ENCODE data around the gene SEMA3D. TPM values are rescaled to one million over a fixed set of nuclear protein-coding genes. Genes with fewer than 3 reads are reported as not detected.
A peak's percentile ranks its signal among the peaks of the same experiment; 100 is the strongest.

The SEMA3D gene
- polyA plus RNA-seq, 1 donor = 57.7 TPM

- peak; percentile 40 for DNase-seq
Observed at GRCh38 chr7:85125651-85126131, 61.2 kb downstream of the SEMA3D start.

- peak; percentile 53 for DNase-seq
Observed at GRCh38 chr7:85125176-85125575, 61.7 kb downstream of the SEMA3D start.

DNA sequence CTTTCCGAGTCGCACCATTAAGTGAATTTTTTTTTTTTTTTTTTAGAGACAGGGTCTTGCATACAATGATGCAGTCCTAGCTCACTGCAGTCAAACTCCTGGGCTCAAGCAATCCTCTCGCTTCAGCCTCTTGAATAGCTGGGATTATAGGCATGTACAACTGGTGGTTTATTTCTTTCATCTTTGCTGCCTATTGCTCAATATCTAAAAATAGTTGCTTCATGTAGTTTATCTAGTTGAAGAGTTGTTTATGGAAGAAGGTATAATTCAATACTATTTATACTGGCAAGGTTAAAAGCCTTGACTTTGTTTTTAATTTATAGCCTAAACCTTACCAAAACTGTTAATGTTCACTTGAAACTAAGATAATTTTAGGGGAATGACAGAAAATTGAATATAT lies 66.9 kb downstream of the SEMA3D start:
- no peak for DNase-seq

DNA sequence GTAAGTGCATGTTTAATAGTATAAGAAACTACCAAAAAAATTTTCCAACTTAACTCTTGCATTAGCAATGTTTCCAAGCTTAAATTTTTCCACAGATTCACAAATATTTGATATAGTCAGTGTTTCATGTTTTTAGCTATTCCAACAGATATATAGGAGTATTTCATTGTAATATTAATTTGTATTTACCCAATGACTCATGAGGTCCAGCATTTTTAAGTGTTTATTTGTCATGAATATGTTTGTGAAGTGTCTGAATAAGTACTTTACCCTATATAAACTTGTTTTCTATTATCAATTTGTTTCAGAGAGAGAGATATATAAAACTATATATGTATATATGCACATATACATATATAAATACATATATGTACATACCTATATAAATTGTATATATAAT lies 71.0 kb downstream of the SEMA3D start:
- no peak for DNase-seq

- no peak for DNase-seq
Observed at GRCh38 chr7:85115006-85115405, 71.8 kb downstream of the SEMA3D start.

- no peak for DNase-seq
Observed at GRCh38 chr7:85114342-85114741, 72.5 kb downstream of the SEMA3D start.

- DNase-seq = no peak
Observed at GRCh38 chr7:85111761-85112160, 75.1 kb downstream of the SEMA3D start.

DNA sequence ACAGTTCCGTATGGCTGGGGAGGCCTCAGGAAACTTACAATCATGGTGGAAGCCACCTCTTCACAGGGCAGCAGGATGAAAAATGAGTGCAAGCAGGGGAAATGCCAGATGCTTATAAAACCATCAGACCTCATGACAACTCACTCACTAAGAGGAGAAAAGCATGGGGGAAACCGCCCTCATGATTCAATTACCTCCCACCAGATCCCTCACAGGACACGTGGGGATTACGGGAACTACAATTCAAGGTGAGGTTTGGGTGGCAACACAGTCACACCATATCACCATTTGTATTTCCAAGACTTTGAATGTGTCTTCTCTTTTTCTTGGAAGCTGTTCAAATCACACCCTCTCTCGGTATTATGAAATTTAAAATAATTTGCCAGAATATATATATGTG lies 80.1 kb downstream of the SEMA3D start:
- DNase-seq = no peak

DNA sequence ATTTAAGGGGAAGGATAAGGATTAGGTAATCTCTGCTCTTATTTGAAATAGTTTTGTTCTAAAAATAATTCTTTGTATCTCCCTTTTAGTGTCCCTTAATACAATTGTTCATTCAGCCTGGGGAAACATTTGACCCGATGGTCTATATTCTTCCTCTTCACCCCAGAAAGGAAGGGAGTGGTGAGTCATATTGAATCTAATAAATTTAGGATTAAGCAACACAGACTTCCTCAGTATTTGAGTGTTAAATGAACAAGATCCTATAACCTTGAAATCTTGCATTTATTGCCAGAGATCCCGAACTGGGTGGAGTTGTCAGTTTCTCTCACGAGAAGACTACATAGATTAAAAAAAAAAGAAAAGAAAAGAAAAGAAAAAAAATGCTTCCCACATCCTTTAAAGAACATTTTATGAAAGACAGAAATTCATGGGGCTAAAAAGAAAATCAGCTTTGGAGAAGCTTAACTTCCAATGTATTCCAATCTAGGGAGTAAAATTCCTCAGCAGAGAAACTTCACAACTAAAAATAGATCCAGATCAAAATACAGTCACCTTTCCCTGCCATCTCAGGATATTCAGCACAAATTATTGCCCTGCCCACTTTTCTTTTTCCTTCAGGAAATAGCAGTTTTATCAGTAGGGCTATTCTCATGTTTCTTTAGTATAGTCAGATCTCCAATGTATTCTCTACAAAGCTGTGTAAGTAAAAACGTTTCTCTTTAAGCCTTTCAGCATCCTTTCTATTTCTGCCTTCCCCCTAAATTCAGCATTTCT lies 82.2 kb downstream of the SEMA3D start:
- no peak for DNase-seq

- DNase-seq = no peak
Observed at GRCh38 chr7:85103962-85104361, 82.9 kb downstream of the SEMA3D start.

GRCh38 chr7:85103357-85103756 lies 83.5 kb downstream of the SEMA3D start:
- peak; percentile 38 for DNase-seq

DNA sequence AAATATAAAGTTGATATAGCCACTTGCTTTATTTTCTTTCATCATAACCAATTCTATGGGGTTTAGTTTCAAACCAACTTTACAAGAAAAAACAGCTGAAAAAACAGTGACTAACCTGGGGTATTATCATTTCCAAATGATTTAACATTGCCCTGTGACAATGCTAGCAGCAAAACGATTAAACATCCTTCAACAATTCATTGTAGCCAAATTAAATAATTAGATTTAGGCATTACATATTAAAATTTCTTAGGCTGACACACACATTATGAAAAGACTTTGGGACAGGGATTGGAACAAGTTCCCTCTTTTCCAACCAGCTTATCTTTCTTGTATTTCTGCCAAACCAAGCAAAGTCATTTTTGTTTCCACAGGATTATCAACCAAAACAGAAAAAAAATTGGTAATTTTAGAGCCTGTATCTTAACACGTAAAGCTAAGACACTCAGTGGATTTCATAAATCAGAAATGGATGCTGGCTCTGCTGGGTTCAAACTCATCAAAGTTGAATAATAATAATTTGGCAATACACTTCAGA lies 84.0 kb downstream of the SEMA3D start:
- no peak for DNase-seq

GRCh38 chr7:85101347-85101746 lies 85.5 kb downstream of the SEMA3D start:
- no peak for DNase-seq

GRCh38 chr7:85097844-85098243 lies 89.0 kb downstream of the SEMA3D start:
- DNase-seq = no peak

GRCh38 chr7:85095806-85096205 lies 91.0 kb downstream of the SEMA3D start:
- no peak for DNase-seq

DNA sequence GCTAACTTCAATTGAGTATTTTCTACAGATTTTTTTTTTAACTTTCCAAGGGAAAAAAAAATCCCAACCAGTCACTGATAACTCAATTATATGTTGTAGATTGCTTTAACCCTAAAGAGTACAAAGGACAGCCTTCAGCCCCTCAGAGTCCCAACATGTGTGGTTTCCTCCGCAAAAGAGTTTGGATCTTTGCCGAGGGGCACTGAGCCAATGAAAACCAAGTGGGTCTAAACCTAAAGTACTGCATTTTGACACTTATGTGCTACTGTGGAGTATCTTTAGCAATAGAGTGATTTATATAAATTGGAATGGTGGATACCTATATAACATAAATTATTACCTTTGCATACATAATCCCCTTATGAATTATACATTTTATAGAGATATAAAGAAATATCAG lies 91.5 kb downstream of the SEMA3D start:
- DNase-seq = no peak

DNA sequence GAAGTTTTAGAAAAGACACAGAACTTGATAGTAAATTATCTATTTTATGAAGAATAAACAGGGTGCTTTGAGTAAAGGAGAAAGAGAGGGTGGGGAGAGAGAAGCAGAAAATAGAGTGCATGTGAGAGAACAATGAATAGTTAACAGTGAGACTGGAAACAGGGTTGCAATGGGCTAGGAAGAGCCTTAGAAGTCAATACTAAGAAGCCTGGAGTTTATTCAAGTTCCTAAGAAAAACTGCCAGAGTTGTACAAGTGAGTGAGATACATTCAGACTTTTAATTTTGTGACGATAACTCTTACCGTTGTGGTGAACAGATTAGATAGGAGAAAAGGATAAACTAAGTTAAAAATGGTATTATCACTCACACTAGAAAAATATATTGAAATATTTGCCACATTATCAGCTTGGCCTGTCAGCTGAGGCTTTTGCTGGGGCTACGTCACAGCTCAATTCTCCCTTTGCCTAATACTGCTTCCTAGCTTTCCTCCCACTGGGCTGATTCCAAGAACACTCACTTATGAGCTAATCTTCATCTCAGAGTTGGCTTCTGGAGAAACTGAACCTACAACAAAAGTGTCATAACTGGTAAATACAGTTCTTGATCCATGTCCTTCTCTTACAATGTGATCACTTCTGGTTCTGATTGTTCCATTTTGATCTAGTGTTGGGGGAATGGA lies 92.7 kb downstream of the SEMA3D start:
- no peak for DNase-seq

- DNase-seq = no peak
Observed at GRCh38 chr7:85091565-85091928, 95.3 kb downstream of the SEMA3D start.

DNA sequence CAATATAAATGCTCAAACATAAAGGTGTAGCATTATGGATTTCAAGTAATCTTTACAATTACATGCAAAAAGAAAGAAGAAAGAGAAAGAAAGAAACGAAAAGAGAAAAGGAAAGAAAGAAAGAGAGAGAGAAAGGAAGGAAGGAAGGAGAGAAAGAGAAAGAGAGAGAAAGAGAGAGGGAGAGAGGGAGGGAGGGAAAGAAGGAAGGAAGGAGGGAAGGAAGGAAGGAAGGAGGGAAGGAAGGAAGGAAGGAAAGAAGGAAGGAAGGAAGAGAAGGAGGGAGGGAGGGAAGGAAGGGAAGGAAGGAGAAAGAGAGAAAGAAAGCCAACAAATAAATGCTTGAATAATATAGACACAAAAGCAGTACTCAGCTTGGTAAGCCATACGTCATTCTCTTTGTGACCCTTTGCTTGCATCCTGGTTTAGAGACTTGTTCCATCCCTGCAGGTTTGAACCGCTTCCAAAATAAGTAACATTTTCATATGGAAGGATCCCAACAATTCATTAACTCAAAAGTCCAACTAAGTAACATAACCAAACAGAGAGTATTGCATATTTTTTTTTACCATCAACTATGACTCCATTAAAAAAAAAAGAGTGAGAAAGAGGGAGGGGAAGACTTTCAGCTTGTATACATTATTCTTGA lies 95.8 kb downstream of the SEMA3D start:
- no peak for DNase-seq

GRCh38 chr7:85090143-85090542 lies 96.7 kb downstream of the SEMA3D start:
- DNase-seq = no peak

- DNase-seq = no peak
Observed at GRCh38 chr7:85081846-85082245, 105.0 kb downstream of the SEMA3D start.

DNA sequence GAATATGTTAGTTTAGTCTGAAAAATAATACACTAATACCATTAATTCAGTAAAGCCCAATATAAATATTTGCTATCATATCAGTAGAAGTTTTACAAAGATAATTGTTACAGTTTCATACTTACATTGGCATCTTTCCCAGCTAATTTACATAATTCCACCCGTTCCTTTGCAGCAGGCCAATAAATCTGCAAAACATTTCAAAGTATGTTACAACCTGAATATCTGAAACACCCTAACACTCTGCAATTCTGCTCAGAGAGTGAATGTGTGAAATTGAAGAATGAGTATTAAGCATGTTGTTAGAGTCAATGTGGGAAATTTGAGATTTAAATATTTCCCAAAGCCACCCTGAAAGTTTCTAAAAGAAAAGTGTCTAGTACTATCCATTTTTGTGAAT lies 105.5 kb downstream of the SEMA3D start:
- no peak for DNase-seq

DNA sequence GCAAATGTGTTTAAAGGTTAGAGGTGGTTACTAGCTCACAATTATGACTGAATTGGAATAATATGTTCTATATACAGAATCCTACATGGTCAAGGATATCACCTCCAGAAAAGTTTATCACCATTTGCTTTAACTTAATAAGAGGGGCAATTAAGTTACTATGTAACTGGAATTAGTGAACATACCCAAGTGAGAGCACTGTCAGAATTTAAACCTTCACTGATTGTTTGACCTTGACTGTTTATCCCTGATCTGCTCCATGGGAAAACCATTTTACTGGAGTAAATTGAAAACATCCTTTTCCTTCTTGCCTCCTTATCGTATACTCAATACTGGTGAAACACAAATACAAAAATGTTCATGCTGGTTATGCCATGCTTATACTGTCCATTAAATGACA lies 107.4 kb downstream of the SEMA3D start:
- no peak for DNase-seq
